Measurements from ENCODE around the gene EHBP1.
"Not testable (repeated sequence)": the region's sequence is repeated elsewhere in the genome, so short reads cannot be mapped to it uniquely, and the experiment has no call there.

EHBP1 gene

DNA sequence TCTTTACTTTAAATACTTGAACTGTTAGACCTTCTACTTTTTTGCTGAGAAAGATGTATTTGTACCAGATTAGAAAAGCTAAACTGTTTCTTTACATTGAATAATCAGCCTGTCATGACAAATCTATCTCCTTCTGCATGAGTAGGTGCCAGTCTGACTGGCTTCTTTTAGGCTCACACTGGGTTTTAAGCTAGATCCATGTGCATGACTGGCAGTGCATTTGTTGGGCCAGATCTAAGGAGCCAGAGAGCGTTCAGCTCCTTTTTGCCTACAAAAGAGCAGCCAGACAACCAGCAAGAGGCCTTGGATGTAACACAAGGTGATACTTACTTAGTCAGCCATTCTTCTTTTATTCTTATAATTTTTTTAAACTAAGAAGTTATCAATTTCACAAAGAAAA, 263.2 kb downstream of the EHBP1 start:
- DNase-seq = no peak

DNA sequence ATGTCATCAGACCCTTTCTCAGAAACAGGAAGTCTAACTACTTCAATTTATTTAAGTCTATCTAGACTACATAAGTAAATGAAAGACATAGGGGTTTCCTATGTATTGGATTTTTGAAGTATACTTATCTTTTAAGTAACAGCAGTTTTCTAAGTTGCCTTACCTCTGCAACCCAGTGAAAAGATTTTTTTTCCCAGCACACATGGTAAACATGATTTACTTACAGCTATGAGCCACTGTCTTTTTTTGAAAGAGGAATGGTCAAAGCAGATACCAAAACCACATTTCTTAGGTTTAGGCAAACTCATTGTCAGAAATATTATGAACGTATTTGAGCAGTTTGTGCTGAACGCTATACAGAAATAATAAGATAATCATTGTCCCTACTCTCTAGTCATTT, 266.4 kb downstream of the EHBP1 start:
- no peak for DNase-seq

DNA sequence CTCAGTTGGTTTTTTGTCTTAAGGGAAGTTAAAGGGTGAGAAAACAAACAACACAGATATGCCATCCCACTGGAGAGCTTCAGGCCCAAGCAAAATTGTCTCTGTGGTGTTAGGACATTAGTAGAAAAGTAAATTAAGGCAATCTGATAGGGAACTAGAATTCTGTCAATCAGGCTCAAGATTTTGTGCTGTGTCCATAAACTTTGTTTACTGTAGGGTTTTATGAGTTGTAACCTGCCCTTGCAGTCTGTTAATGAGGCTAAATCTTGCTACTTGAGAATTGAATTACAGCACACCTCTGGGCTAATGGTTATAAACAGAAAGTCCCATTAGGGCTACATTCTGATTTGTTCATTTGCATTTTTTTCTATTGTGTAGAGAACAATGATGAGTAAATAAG, 267.1 kb downstream of the EHBP1 start:
- no peak for DNase-seq

DNA sequence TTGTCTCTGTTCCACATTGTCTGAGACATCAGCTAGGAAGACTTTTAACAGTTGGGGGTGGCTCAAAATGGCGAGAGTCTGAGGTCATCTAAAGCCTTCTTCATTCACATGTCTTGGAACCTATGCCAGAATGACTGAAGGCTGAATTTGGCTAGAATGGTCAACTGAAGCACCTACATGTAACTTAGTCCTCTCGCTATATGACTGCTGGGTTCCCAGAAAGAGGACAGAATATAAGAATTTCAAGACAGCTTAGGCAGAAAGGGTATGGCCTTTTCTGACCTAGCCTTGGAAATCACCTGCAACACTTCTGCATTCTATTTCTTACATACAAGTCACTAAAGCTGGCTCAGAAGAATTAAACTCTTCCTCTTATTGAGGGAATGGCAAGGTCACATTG, 269.5 kb downstream of the EHBP1 start:
- no peak for DNase-seq

DNA sequence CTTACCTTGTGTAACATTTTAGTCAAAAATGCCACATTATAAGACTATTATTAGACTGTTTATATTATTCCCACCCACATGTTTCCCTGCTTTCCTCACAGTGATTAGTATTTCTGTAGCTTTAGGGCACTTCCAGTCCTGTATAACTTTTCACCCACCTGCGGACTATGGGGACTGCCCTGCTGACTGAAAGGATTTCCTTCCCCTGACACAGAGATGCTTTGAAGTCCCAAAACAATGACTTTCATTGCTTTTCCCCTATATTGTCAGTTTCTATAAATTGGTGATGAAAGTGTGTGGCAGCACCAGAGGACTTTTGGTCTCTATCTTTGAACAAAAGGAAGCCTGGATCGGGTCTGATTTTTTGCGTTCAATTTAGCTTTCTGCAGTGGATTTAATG, 286.1 kb downstream of the EHBP1 start:
- DNase-seq = no peak

DNA sequence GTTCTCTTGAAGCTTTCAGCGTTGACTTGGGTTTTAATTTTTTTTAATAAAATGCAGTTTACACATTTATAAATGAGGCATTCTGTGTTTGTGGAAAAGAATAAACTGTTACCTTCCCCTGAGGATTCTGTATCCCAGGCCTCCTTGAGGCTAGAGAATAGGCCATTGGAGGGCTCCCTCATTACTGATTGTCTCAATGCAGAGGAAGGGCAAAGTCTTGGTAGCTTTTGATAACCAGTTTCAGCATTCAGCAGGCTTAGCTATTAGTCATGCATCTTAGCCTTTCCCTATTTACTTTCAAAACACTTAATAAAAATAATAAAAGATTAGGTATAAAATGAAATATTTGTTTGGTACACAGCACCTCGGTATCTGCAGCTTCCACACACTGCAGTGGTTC, 287.0 kb downstream of the EHBP1 start:
- DNase-seq = no peak

DNA sequence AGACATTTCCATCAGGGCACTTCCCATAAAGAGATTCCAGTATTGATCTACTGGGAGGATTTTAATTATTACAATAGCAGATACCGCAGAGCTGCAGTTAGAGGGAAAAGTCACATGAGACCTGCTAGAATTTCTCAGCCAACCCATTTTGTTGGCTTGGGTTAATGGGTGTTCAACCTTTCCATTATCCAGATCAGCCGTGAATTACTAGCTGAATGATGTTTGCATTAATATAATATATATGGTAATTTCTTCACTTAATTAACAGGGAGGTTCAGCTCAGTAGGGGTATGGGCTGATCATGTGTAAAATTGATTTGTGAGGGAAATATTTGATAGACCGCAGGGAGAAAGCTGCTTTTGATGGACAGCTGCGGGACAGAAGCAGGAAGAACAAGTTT, 288.7 kb downstream of the EHBP1 start:
- no peak for DNase-seq

DNA sequence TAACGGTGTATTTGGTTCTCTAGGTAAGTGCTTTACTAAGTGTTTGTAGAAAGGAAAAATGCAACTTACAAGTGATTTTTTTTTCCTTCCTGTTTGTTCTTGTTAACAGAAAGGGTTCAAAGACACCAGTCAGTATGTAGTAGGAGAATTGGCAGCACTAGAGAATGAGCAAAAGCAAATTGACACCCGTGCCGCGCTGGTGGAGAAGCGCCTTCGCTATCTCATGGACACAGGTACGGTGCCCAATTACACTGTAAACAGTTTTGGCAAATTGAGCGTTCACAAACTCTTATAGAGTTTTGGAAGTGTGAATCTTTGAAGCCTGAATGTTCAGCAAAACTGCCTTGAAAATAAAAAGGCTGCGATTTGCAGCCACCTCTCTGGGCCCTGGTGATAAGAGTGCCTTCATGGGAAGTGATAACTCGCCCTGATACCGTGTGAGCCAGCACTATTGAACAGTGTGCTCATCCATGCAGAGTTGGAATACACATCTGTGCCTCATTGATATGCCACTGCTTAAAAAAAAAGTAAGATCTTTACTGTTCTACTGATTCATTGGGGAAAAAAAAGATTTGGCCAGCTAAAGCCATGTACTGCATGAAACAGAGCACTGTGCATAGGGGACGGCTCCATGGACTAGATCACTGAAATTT, 291.1 kb downstream of the EHBP1 start:
- no peak for DNase-seq

DNA sequence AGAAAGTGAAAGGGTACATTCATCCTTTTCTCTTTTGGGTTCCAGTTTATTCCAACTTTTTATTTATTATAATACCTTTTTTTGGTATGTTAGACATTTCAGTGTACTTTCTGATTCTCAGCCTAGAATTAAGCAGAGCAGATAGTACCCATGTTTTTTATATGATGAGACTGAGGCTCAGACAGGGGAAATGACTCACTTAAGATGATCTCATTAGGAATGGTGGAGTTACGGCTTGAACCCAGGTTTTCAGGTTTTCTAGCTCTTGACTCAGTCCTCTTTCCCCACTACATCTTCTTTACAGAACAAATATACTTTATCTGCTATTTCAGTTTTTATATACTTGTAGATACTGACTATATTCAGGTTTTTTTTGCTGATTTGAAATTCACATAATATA, 293.4 kb downstream of the EHBP1 start:
- no peak for DNase-seq

DNA sequence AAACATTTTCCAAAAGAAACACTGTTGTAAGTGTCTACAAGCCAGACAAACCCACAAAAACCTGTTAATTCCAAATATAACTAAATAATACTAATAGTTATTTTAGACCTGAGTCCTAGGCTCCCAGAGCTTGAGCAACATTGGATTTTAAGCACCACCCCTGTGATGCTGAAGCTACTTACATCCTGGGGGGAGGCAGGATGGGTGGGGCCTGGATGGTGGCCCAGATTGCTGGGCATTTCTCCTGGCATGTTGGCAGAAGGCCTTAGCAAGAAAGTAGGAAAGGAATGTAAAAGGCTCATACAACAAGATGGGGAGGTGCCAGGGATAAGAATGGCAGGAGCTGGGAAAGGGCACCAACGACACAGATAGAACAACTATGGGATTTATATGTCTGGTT, 294.4 kb downstream of the EHBP1 start:
- no peak for DNase-seq

DNA sequence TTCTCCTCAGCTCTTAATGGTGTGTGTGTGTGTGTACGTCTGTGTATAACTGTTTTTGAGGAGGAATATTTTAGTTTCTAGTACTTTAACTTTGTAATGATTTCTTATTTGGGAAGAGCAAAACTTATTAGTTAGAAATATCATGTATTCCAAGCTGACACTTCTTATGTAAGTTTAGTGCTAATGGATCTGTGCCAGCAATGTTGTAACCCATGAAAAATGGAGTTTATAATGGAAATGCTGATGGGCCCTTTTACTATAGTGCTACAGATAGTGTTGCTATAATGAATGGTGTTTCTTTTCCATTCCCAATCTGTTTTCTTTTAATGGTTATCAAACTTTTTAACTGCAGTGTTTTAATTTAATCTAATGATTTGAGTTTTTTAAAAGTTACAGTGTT, 295.3 kb downstream of the EHBP1 start:
- DNase-seq = no peak

DNA sequence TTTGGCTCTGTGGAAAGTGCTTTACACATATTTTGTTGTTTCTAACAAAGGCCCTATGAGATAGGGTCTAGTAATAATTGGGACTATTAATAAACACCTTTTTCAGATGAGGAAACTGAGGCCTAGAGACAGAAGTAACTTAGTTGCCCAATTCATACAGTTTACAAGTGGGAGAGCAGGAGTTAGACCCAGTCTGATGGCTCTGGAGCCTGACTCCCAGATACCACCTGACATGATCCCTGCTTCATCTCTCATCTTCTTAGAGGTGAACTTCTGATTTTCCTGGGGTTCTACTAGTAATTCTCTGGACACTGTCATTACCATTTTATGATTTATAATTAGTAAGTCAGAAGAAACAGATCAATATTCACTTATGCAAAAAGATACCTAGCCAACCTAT, 296.1 kb downstream of the EHBP1 start:
- no peak for DNase-seq

DNA sequence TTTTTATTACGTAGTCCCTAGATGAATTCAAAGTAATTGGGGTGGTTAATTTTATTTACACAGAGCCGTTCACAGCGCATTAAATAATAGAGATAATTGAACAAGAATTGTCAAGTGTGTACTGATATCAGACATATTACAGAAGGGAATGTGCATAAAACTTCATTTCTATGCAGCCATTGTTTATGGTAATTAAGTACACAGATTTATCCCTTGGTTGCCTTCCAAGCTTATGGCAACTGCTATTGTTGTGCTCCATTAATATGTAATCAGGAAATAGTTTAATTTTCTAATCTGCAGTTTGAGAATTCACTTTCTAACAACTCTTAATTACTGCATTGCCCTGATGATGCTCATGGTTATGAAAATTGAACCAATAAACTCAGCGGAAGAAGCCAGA, 297.8 kb downstream of the EHBP1 start:
- no peak for DNase-seq

DNA sequence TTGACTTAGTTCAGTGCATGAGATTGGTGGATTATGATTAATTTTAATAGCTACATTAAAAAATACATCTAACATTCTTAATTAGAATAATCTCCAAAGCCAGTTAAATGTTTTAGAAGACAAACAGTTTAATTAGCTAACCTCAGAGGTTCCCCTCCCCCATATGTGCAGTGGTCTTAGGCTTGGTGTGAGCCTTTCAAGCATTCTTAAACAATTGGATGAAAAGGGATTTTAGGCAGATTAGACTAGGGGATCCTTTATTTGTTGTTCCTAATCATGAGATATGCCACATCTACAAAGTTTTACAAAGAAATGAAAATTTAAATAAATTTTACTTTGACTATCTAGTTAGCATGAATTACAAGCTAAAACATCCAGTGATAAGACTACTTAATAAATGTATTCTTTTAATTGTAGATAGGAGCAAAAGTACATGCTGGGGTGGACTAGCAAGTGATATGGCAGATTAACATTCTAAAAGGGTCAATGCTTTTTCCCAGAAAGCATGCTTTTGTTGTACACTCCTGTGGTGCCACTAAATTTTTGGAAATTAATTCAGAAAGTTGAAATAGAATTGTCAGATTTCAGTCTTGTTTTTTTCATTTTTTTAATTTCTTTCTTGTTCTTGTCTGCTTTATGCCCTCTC, 302.4 kb downstream of the EHBP1 start:
- DNase-seq = no peak

DNA sequence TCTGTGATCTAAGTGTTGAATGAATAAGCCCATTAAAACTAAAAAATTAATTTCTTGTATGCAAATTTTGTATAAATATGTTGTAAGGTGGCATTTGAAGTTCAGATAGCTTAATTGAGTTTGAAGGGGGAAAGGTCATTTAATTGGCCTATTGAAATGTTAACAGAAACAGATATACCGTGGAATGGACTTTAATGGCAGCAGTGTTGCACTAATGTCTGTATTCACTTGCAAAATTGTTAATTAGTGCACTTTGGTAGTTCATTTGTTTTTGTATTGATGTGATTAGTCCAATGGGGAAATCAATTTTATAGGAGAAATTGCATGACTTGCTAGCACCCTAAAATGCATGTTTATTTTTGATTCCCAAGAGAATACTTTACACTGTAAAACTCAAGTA, 303.3 kb downstream of the EHBP1 start:
- no peak for DNase-seq

DNA sequence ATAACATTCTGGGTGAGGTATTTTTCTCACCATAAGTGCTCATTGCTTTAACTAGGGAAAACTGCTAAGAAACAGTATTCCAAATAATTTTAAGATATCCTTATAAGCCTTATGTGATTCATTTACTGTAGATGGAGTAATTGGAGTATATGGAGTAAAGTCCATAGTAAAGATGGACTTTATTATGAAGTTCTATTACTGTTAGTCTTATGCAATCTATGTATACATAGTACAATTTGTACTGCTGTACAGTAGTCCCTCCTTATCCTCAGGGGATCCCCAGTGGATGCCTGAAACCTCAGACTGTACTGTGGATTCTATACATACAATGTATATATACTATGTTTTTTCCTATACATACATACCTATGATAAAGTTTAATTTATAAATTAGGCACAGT, 304.0 kb downstream of the EHBP1 start:
- no peak for DNase-seq

DNA sequence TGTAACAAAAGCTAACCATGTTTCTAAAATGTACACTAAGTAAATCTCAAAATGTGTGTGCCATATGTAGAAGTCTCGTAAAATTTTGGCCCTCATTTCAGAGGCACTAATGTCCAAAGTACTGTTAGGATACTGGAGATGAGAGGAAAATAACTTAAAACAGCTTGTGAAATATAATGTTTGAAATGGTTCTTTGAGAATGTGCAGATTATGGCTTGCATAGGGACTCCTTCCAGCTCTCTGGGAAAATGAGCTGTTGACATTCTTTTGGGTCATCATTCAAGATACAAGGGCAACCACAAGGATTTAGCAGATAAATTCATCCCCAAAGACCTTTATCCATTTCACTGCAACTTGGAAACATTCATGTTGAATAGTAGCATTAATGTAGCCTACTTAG, 307.0 kb downstream of the EHBP1 start:
- DNase-seq = no peak

DNA sequence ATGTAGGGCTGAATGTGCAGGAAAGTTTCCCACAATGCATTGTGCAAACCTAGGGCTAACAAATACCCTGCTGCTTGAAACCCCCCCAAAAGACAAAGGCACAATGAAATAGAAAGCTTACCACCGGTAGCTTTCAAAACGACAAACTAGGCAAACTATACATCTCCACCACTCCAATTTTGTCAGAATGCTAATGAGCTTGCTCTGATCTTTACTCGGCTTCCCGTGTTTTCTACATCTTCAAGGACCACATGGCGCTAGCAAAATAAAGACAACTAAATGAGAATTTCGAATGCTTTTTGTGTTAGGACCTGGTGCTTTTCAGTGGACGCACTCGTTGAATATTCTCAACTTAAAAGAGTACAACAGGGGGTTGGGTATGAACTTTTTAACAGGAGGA, 307.9 kb downstream of the EHBP1 start:
- DNase-seq = no peak

DNA sequence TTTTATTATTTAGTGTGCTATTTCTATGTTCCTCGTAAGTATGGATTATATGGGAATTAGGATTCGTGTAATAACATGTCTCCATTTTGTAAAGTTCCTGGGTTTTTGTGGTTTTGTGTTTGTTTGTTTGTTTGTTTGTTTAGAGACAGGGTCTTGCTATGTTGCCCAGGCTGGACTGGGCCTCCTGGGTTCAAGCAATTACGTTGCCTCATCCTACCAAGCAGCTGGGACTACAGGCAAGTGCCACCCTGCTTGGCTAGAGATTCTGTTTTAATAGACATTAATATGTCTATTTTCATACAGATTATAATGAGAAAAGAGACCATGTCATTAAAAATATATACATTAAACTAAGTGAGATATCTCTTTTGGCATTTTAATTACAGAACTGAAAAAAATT, 309.9 kb downstream of the EHBP1 start:
- DNase-seq = no peak

DNA sequence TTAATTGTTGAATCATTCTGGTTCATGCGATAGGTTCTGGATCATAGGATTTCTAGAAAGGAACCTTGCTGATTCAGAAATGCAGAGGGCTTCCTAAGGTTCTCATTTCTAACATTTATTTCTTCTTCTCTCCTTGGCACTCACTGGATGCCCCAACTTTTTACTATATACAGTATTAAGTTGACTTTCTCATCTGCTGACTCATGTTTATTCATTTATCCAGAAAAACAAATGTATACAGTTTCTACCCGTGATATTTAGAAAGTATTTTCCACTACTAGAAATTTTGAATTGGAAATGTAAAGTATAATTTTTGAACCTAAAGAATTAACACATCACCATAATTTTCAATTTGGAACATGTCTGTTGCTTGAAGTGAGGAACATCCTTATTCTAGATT, 312.9 kb downstream of the EHBP1 start:
- DNase-seq = no peak

DNA sequence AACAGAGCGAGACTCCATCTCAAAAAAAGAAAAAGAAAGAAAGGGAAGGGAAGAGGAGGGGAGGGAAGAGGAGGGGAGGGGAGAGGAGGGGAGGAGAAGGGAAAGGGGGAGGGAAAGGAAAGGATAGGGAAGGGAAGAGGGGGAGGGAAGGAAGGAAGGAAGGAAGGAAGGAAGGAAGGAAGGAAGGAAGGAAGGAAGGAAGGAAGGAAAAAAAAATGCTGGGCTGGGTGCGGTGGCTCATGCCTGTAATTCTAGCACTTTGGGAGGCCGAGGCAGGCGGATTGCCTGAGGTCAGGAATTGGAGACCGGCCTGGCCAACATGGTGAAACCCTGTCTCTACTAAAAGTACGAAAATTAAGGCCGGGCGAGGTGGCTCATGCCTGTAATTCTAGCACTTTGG, 314.2 kb downstream of the EHBP1 start:
- DNase-seq = not testable (repeated sequence)

DNA sequence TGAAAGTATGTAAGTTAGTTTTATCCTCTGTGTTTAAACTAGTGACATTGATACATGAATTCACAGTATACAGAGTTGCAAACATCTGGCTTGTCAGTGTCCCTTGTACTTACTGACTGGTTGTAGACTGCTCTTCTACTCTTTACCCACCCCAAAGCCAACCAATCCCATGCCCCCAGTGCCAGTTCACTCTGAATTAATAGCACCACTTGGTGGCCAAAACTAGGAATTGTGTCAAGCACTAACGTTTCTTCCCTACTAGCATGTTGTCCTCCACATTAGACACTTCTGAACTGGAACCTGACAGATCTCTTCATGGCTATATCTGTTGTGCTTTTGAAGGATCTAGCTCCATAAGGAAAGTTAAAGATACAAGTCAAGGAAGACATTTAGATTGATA, 317.9 kb downstream of the EHBP1 start:
- no peak for DNase-seq

DNA sequence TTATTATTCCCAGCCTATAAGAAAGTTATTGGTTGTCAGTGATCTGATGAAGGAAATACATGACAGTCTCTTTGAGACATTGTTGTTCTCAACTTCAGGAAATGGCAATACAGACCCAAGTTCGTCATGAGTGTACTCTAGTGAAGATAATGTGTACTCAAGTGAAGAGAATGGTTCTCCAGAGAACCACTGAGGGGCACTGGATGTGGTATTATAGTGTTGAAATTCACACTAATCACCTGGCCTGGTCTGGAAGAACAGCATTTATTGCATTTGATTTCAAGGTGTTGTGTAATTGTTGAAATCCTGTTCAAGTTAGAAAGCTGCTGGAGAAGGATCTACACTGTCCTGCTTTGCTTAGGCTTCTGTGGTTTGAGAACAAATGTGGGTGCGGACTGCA, 321.7 kb downstream of the EHBP1 start:
- DNase-seq = no peak

DNA sequence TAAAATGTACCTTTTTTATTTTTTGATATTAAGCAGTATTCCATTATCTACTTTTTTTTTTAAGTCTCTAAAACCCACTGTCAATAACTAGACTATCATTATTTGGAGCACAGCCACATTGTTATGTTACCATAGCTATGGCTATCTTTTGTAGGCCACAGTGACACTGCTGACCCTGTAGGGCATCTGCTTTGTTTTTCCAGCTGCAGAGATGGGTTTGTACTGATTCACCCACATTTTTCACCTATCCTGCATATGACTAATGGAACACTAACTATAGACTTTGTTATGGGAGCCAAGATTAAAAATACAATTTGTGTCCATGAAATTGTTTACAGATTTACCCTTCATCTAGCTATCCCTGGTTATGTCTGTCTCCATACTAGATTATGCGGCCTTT, 323.5 kb downstream of the EHBP1 start:
- DNase-seq = no peak

DNA sequence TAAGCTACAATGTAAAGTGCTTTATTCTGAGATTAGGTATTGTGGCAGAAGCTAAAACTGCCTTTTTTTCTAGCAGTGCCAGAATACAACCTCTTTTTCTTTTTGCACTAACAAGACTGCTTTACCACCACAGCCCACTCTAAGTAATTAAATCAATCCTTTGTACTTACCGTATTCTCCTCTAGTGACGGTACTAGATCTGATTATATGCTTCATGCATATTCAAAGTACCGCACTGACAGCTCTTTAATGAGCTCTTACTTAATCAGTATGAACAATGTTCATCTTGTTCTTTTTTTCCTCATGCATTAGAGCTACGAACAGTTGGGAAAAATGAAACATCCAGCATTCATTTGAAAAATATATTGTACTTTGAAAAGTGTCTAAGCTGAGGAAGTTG, 329.0 kb downstream of the EHBP1 start:
- DNase-seq = no peak

All from activated CD4-positive, alpha-beta T cell treated with anti-CD3 and anti-CD28 coated beads for 48 hours (primary cell).